Neural cell (in vitro differentiated cells): ENCODE measurements around the gene PMM2.

ENCODE experiments used
- CTCF ChIP-seq: fragments of 450-650 bp; IDR thresholded peaks from 2 replicates; pipeline ENCODE4 v1.5.1; 2014; ENCODE audit warnings: antibody characterized with exemption, mild to moderate bottlenecking, moderate library complexity; ENCODE audit not compliant: poor library complexity, severe bottlenecking
- EP300 ChIP-seq: fragments of 450-650 bp; conservative IDR thresholded peaks from 2 replicates; pipeline ENCODE4 v1.6.1; 2014; ENCODE audit warnings: antibody characterized with exemption, mild to moderate bottlenecking, moderate library complexity; ENCODE audit not compliant: poor library complexity, severe bottlenecking
- EZH2 ChIP-seq: fragments of 200-600, 300-800 bp; shearing (Covaris generic), sonication (generic); IDR thresholded peaks from 2 replicates; pipeline ENCODE4 v1.6.1; 2014; ENCODE audit warnings: antibody characterized with exemption, low read length, borderline replicate concordance, mild to moderate bottlenecking; ENCODE audit not compliant: insufficient read depth, poor library complexity, severe bottlenecking
- MXI1 ChIP-seq: fragments of 450-650 bp; conservative IDR thresholded peaks from 2 replicates; pipeline ENCODE4 v1.6.1; 2014; ENCODE audit warnings: antibody characterized with exemption, mild to moderate bottlenecking; ENCODE audit not compliant: poor library complexity, severe bottlenecking
- POLR2AphosphoS5 ChIP-seq: IDR thresholded peaks from 2 replicates; pipeline ENCODE4 v1.6.1; 2012
- SMC3 ChIP-seq: fragments of 450-650 bp; conservative IDR thresholded peaks from 2 replicates; pipeline ENCODE4 v1.6.1; 2014; ENCODE audit warnings: antibody characterized with exemption, mild to moderate bottlenecking, moderate library complexity; ENCODE audit not compliant: poor library complexity
- TAF1 ChIP-seq: IDR thresholded peaks from 2 replicates; pipeline ENCODE4 v1.6.1; 2012; ENCODE audit warnings: low read depth
- TF ChIP-seq, protein P1 (sequence below): IDR thresholded peaks from 2 replicates; pipeline ENCODE4 v1.6.1; 2012; ENCODE audit warnings: borderline replicate concordance

DNA sequence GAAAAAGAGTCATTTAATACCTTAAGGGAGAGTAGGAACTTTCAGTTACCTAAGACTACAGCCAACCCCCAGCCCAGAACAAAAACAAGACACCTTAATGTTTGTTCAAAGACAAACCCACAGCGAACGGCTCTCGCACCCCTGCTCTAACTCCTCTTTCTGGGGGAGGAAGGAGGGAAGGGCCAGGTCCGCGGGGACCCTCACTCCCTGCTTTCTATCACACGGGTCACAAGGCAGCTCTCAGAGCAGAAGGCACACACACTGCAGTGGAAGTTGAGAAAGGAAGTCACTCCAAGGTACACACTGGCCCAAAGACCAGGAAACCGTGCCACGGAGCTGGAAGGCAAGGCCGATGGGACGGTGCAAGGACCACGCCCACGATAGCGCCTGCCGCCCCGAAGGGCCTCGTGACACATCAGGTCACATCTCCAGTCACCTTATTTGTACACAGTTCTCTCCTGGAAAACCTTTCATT, 94.5 kb downstream of the PMM2 start:
- TF ChIP-seq EZH2 (no peak), CTCF (no peak), POLR2AphosphoS5 (no peak), TAF1 (no peak), MXI1 (no peak), SMC3 (no peak), EP300 (no peak)
- TF ChIP-seq, protein P1, sequence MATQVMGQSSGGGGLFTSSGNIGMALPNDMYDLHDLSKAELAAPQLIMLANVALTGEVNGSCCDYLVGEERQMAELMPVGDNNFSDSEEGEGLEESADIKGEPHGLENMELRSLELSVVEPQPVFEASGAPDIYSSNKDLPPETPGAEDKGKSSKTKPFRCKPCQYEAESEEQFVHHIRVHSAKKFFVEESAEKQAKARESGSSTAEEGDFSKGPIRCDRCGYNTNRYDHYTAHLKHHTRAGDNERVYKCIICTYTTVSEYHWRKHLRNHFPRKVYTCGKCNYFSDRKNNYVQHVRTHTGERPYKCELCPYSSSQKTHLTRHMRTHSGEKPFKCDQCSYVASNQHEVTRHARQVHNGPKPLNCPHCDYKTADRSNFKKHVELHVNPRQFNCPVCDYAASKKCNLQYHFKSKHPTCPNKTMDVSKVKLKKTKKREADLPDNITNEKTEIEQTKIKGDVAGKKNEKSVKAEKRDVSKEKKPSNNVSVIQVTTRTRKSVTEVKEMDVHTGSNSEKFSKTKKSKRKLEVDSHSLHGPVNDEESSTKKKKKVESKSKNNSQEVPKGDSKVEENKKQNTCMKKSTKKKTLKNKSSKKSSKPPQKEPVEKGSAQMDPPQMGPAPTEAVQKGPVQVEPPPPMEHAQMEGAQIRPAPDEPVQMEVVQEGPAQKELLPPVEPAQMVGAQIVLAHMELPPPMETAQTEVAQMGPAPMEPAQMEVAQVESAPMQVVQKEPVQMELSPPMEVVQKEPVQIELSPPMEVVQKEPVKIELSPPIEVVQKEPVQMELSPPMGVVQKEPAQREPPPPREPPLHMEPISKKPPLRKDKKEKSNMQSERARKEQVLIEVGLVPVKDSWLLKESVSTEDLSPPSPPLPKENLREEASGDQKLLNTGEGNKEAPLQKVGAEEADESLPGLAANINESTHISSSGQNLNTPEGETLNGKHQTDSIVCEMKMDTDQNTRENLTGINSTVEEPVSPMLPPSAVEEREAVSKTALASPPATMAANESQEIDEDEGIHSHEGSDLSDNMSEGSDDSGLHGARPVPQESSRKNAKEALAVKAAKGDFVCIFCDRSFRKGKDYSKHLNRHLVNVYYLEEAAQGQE = no peak
